Type B pancreatic cell (in vitro differentiated cells): ENCODE results near the gene GGT6. TPM values are rescaled to one million over a fixed set of nuclear protein-coding genes. Genes with fewer than 3 reads are reported as not detected.

Source experiments
- DNase-seq: peaks from one replicate; pipeline ENCODE4 v3.0.0; 2021; ENCODE audit warnings: mixed read lengths; ENCODE audit not compliant: unreplicated experiment; ENCODE audit errors: extremely low spot score
- H3K27ac Mint-ChIP-seq: 2 replicates; pipeline ENCODE4 v1.8.0; 2021; ENCODE audit warnings: mild to moderate bottlenecking, mixed read lengths
- H3K27me3 Mint-ChIP-seq: 2 replicates; pipeline ENCODE4 v1.8.0; 2021; ENCODE audit warnings: mixed read lengths
- H3K36me3 Mint-ChIP-seq: 2 replicates; pipeline ENCODE4 v1.8.0; 2021; ENCODE audit warnings: mixed read lengths
- H3K4me1 Mint-ChIP-seq: one replicate; pipeline ENCODE4 v1.8.0; 2021; ENCODE audit warnings: mixed read lengths; ENCODE audit not compliant: unreplicated experiment
- H3K4me3 Mint-ChIP-seq: 2 replicates; pipeline ENCODE4 v1.8.0; 2021; ENCODE audit warnings: mild to moderate bottlenecking, mixed read lengths
- H3K9me3 Mint-ChIP-seq: 2 replicates; pipeline ENCODE4 v1.8.0; 2021; ENCODE audit warnings: mixed read lengths
- CTCF ChIP-seq: fragments of 200-600 bp; sonication (generic); conservative IDR thresholded peaks from 2 replicates; pipeline ENCODE4 v1.5.0; 2021; ENCODE audit warnings: antibody characterized with exemption, mild to moderate bottlenecking
- total RNA-seq: library from RNA; stranded (reverse); gene quantifications from 2 replicates; pipeline ENCODE4 v1.2.1, GENCODE V29; 2021; ENCODE audit warnings: low replicate concordance

The GGT6 gene
- total RNA-seq, 1 donor from 2014 or later, result 1.4 TPM

DNA sequence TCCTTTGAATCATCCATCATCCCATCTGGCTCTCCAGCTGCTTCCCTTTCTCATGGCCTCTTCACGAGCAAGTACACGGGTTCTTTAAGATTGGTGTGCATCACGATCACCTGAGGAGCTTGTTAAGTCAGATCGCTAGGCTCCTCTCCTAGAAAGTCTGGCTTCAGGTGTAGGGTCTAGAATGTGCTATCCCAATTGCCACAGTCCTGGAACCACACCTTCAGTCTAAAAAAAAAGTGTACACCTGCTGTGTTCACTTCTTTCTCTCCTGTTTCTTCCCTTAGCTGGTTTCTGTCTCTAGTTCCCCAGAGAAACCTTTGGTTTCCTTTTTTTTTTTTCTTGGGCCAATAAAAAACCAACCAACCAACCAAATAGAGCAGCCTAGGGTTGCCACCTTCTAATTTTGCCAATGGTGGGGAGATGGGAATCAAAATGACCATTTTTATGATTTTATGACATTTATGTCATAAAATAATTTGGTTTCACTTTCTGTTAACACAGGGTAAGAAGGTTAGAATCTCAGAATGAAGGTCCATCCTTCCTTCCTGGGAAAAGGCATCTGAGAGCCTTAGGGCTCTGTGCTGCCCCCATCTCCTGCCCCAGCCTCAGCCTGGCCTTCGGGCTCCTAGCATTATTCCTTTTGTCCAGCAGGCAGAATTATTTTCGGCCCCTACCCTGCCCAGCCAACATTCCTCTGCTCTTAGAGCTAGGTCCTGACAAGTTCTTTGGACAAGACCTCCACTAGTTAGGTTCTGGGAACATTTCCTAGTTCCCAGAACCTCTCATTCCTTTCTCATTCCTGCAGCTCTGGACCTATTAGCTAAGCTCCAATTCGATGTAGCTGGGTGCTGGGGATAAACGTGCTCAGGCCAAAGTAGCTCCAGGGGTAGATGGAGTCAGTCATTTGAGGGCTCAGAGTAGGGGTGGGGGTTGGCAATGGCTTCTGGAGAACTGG lies 1.9 kb upstream of the GGT6 start:
- Mint-ChIP-seq H3K27me3 (no peaks in the 10 kb centered on the region), H3K27ac (no peak overlapping the region), H3K9me3 (no peaks in the 10 kb centered on the region), H3K4me1 (peaks cover 17% of the 10 kb centered on the region), H3K4me3 (no peak overlapping the region), H3K36me3 (no peaks in the 10 kb centered on the region)
- DNase-seq, result no peak
- TF ChIP-seq CTCF, result no peak

DNA sequence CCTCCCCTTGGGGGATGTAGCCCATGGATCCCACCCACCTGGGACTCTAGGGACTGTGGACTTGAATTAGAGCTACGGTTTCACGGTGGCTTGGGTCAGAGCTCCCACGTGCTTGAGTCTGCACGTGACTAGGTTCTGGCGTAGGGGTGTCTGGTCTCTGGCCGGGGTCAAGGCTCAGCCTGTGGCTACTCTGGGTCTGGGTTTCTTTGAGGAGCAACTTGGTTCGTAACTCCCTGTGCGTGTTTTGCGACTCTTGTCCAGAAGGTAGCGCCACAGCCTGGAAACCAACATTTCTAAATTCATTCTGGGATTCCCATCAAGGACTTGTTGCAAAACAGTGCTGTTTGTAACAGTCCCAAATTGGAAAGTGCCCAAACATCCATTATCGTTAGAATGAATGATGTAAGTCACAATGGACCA lies 470 bp upstream of the GGT6 start:
- H3K9me3 Mint-ChIP-seq, result no peaks in the 10 kb centered on the region
- peak; percentile 33 for TF ChIP-seq CTCF
- no peak overlapping the region for H3K27ac Mint-ChIP-seq
- H3K4me3 Mint-ChIP-seq, result no peak overlapping the region
- peaks cover 15% of the 10 kb centered on the region for H3K4me1 Mint-ChIP-seq
- H3K27me3 Mint-ChIP-seq, result no peaks in the 10 kb centered on the region
- no peak for DNase-seq
- H3K36me3 Mint-ChIP-seq, result no peaks in the 10 kb centered on the region

DNA sequence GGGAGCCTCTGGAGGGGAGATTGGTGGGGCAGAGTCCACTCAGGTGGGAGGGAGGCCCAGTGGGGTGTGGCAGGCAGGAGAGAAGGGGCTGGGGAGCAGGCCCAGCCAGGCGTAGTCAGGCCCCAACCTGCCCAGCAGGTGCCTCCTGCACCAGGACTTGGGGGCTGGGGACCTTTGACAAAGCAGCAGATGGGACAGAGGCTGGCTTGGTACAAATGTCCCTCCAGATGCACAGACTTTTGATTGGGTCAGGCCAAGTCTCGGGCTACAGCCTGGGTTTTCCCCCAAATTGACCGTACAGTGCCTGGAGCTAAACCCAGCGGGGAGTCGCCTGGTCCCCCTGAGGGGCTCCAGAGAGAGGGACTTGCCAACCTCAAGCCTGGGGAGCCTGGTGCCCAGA lies 411 bp downstream of the GGT6 start:
- peaks cover 14% of the 10 kb centered on the region for H3K4me1 Mint-ChIP-seq
- H3K27me3 Mint-ChIP-seq, result no peaks in the 10 kb centered on the region
- no peaks in the 10 kb centered on the region for H3K9me3 Mint-ChIP-seq
- H3K36me3 Mint-ChIP-seq, result no peaks in the 10 kb centered on the region
- H3K4me3 Mint-ChIP-seq, result no peak overlapping the region
- no peak for TF ChIP-seq CTCF
- H3K27ac Mint-ChIP-seq, result no peak overlapping the region
- DNase-seq, result no peak

DNA sequence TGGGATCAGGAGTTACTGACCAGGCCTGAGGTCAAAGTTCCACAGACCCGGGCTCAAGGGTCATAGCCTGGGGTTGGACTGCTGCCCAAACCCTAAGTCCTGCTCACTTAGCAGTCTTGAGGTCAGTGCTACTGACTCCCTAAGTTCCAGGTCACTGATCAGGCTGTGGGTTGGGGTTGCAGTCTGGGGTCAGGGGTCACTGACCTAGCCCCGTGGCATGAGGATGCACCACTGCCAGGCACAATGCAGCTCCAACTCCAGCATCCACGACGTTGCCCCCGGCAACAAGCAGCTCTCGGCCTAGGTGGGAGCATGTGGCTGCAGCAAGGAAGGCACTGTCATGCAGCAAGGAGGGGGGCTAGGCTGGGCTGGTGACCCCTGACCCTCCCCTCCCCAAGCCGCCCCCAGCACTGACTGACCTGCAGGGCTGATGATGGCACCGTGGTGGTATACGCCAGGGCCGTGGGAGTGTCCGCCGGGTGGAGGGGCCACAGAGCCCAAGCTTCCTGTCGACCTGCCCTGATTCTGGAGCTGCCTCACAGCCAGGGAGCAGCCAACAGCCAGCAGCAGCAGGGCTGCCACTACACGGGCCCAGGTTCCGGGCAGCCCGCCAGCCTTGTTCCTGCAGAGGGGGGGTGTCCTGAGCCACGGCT lies 1.1 kb downstream of the GGT6 start:
- Mint-ChIP-seq H3K4me1 (peaks cover 19% of the 10 kb centered on the region), H3K4me3 (no peak overlapping the region), H3K27me3 (no peaks in the 10 kb centered on the region), H3K36me3 (no peaks in the 10 kb centered on the region), H3K9me3 (no peaks in the 10 kb centered on the region), H3K27ac (no peak overlapping the region)
- no peak for DNase-seq
- TF ChIP-seq CTCF, result no peak

GRCh38 chr17:4558347-4558971 lies 1.9 kb downstream of the GGT6 start:
- TF ChIP-seq CTCF, result no peak
- Mint-ChIP-seq H3K4me3 (no peak overlapping the region), H3K36me3 (no peaks in the 10 kb centered on the region), H3K27ac (peak overlapping the region; percentile 48), H3K9me3 (no peaks in the 10 kb centered on the region), H3K4me1 (peaks cover 22% of the 10 kb centered on the region), H3K27me3 (no peaks in the 10 kb centered on the region)
- no peak for DNase-seq
